Hepatic stellate cell (primary cell): ENCODE data around the gene CCN2.

ENCODE experiments used
- DNase-seq: peaks from one replicate; pipeline ENCODE4 v3.0.0; 2011; ENCODE audit warnings: low spot score

CCN2 gene, protein sequence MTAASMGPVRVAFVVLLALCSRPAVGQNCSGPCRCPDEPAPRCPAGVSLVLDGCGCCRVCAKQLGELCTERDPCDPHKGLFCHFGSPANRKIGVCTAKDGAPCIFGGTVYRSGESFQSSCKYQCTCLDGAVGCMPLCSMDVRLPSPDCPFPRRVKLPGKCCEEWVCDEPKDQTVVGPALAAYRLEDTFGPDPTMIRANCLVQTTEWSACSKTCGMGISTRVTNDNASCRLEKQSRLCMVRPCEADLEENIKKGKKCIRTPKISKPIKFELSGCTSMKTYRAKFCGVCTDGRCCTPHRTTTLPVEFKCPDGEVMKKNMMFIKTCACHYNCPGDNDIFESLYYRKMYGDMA

DNA sequence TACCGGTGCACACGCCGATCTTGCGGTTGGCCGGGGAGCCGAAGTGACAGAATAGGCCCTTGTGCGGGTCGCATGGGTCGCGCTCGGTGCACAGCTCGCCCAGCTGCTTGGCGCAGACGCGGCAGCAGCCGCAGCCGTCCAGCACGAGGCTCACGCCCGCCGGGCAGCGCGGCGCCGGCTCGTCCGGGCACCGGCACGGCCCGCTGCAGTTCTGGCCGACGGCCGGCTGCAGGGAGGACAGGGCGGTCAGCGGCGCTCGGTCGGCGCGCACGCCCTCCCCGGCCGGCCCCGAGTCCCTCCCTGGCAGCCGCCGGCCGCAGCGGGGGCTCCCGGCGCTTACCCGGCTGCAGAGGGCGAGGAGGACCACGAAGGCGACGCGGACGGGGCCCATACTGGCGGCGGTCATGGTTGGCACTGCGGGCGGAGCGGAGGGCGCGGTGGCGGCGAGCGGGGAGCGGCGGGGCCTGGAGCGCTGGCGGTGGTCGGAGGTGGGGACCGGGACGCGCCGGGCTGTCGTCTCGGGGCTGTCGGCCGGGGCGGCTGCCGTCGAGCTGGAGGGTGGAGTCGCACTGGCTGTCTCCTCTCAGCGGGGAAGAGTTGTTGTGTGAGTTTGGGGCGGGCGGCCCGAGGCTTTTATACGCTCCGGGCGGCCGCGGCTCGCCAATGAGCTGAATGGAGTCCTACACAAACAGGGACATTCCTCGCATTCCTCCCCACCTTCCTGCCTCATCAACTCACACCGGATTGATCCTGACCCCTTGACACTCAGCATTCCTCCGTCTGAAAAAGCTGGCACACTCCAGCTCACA is at the start of gene CCN2:
Gene CCN2 (minus strand): TSS at position 606 of the 809 bp plus-strand sequence. CDS start 200 bp downstream, at position 406.
- peak; percentile 89 for DNase-seq

- DNase-seq = no peak
These were observed 49.1 kb upstream of the CCN2 start for GRCh38 chr6:132000296-132000695.

DNA sequence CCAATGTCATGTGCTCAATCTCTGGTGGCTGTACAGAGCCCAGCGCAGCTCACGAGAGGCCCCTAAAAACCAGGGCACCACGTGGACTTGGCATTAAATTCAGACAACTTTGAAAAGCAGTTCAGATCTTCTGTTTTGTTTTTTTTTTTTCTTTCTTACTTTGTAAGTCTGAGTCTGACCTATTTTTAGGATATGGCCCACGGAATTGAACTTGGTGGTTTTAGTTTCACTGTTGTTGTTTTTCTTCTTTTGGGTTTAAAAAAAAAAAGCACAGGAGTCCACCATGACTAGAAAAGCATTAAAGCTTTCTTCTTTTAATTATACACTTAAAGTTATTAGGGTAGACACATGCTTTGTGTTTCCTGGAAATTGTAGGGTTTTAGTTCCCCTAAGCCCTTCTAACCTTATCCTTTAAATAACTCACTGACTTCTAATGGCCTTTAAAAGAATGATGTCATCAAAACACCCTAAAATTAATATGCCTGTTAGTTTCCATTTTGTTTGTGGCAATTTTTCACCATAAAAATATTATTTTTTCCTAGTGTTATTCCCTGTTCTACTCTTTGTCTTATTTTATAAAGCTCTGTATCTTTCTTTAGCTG is 48.5 kb upstream of the CCN2 start:
- DNase-seq = no peak

GRCh38 chr6:131998255-131998982 is 47.2 kb upstream of the CCN2 start:
- peak; percentile 16 for DNase-seq

DNA sequence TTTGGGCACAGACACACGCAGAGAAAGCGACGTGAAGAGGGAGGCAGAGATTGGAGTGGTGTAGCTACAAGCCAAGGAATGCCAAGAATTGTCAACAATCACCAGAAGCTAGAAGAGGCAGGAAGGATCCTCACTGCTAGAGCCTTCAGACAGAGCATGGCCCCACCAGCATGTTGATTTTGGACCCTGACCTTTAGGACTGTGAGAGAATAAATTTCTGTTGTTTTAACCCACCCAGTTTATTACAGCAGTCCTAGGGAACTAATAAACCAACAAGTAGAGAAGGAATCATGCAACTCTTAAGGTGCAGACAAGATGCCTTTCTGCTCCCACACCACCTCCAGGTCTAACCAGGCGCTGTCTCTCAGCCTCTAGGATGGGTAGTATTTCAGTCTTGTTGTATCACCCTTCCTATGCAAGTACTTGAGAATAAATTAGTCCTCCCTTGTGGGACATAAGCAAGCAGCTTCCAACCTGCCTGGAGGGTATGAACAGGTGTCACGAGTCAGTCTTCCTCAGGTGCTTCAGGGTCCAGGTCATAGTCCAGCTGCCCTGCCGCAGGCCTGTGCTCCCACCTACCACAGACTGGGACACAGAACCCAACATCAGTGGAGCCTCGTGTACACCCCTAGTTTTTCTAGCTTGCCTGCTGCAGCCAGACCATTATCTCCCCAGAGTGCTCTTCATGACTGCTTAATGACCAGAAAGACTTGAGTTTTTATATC is 46.4 kb upstream of the CCN2 start:
- DNase-seq = no peak

DNA sequence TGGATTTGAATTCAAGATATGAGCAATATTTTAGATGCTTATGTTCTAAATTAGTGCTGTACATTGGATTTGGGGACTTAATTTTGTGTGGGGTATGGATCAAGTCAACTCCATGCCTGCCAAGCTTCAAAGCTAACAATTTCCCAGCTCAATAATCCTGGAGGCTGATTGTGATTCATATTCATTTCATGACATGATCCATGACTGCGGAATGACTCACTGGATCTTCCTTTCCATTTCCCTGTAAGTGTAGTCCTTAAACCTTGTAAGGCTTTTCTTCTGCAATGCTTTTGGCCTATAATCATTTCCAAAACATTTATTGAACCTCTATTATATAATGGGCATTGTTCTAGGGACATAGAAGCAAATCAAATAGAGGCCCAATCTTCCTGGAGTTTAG is 44.7 kb upstream of the CCN2 start:
- peak; percentile 54 for DNase-seq

DNA sequence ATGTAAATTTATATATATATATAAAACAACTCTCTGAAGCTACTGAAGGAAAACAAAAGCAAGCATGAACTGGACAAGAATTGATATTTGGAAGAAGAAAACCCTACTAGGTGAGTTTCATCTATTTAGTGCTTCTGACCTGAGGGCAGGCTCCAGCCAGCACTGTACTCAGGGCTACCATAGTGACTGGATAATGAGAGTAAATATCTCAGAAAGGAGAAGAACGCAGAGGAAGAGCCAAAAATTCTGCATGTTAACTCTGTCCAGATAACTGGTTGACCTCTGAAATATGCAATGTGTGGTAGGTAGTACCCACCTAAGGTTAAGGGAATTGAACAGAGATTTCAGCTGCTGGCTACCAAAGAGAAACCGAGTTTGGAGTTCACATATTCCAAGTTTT is 41.4 kb upstream of the CCN2 start:
- DNase-seq = no peak

DNA sequence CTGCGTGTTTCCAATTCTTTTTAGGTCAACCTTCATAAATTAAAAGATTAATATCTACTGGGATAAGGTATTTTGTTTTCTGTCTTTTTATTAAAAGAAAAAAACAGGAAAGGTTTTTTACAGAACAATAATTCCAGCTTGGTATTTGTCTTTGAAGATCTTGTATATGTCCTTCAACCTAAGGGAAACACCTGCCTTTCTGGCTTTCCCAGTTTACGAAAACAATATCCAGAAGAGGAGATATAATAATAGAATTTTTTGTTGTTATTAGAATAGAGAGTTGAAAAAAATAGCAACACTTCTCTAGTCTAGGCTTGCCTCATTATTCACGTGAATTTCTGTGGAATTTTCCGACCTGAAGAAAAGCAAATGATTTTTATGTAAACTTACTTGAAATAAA is 37.9 kb upstream of the CCN2 start:
- DNase-seq = no peak

- peak; percentile 21 for DNase-seq
These were observed 31.6 kb upstream of the CCN2 start for GRCh38 chr6:131982740-131983259.

- no peak for DNase-seq
These were observed 30.4 kb upstream of the CCN2 start for GRCh38 chr6:131981624-131981978.

- DNase-seq = no peak
These were observed 29.8 kb upstream of the CCN2 start for GRCh38 chr6:131980791-131981623.

- DNase-seq = no peak
These were observed 29.2 kb upstream of the CCN2 start for GRCh38 chr6:131980338-131980790.

DNA sequence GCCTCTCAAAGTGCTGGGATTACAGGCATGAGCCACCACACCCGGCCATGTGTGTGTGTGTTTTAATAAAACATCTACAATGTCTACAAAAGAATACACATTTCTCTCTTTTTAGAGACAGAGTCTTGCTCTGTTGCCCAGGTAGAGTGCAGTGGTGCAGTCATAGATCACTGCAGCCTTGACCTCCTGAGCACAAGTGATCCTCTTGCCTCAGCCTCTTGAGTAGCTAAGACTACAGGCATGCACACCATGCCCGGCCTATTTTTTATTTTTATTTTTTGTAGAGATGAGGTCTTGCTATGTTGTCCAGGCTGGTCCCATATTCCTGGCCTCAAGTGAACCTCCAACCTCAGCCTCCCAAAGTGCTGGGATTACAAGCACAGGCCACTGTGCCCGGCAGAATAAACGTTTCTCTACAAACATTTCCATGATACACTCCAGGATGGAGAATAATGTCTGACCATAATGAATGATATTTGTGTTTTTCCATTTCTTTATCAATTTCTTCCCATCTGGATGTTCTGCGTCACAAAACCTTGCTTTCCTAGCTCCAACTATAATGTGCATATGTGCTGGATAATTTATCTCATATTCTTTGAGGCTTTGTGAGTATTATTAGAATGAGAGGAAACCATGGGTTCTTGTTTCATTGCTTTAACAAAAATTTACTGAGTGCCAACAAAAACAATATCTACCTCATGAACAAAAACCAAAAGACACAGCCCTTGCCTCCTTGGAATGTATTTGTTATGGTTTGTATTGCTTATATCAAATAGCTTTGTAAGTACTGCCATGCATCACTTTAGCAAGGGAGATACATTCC is 28.6 kb upstream of the CCN2 start:
- peak; percentile 26 for DNase-seq

DNA sequence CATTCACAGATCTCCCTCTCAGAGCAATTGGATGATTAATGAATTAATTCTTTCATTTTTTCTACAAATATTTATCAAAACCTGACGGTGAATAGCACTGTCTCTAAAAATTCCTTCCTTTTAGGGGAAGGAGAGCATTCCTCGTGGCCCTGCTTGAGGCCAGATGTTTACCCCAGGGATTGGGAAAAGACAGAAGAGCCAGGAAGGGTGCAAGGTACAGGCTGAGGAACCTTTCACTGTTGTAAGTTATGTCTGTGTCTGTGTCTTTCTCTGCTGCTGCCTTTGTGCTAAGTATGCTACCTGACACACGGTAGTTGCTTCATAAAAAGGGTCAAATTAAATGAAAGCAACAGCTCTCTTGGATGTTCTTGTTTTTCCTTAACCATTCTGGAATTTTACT is 27.4 kb upstream of the CCN2 start:
- DNase-seq = no peak

GRCh38 chr6:131976545-131977061 is 25.4 kb upstream of the CCN2 start:
- no peak for DNase-seq

GRCh38 chr6:131972741-131973140 is 21.6 kb upstream of the CCN2 start:
- DNase-seq = no peak

DNA sequence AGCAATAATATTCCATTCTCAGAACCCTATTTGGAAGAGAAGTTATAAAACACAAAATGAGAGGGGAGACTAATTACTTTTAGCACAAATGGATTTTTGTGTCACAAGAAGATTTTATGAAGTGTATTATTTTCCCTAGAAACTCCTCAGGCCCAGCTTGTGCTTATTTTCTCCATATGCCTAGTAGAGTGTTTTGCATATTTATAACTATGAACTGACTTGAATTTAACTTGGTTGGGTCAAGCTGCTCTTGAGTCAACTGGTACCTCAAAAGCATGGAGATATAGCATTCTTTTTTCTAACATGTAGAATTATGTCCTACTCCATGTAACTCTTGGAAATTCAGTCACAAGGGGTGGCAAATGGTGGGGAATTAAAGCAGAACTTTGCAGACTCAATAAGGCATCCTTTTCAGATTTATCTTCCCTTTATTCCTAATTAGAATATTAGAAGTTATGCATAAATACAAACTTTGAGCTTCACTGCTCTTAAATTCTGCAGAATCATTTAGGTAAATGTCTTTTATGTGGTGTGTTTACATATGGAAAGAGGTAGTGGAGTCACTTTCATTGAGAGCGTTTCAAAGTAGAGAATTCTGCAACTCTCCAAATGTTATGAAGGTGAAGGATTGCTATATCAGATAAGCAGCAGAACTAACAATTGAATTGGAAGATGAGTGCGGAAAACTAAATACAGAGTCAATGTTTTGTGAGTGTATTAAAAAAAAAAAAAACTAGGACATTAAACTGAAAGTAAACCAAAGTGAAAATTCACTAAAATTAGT is 19.1 kb upstream of the CCN2 start:
- DNase-seq = no peak

GRCh38 chr6:131968656-131969055 is 17.5 kb upstream of the CCN2 start:
- DNase-seq = no peak
